Measurements from ENCODE around the gene RHOH. TPM values are rescaled to one million over a fixed set of nuclear protein-coding genes. Genes with fewer than 3 reads are reported as not detected.
"Not testable (repeated sequence)": the region's sequence is repeated elsewhere in the genome, so short reads cannot be mapped to it uniquely, and the experiment has no call there.

Gene RHOH
- total RNA-seq, result 1 to 10 TPM; 3.3 to 4.1 TPM
- 1 to 10 TPM in 1 of 2 donors, under 1 TPM in 1; 0.74 to 3.3 TPM for polyA plus RNA-seq
- long read RNA-seq, donor 1, full-length matches to known transcripts, result 5 of 6 reads
- long read RNA-seq, donor 1, partial matches to known transcripts, result 0 of 6 reads
- long read RNA-seq, donor 1, other reads (novel, unspliced or antisense), result 1 of 6 reads
- long read RNA-seq, donor 2, partial matches to known transcripts, result 0 of 2 reads
- long read RNA-seq, donor 2, other reads (novel, unspliced or antisense), result 2 of 2 reads

DNA sequence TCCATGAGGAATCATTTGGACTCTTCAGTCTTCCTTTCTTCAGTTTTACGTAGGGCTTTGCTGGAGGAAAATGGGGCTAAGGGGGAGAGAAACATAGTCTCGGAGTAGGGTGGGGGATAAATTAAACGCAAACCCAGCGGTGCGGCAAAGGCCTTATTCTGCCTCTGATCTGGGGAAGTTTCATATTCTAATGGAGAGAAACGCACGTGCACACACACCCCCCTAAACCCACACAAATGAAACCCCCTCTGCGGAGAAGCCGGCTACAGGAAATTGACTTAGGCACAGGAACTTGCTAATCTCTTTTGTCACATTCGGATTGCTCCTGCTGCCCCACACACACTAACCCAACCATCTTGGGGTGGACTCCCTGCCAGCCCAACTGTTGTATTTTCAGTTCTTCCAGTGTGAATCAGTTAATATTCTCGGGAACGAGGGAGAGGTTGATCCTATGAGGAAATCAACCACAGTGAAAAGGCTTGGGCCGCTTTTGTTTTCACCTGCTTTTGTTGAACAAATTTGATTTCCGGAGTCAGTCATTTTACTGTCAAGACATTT lies at the start of gene RHOH:
Gene RHOH, plus strand, starts transcription at position 308 of the 558 bp plus-strand sequence. CDS start 46,356 bp downstream, outside the sequence.
- intact Hi-C loops (cut with DNase I), result no loop called here
- DNase-seq, result no peak
- no peak for ATAC-seq (ENCODE audit: low FRiP score)
- H3K27ac ChIP-seq (ENCODE audit: low read depth in 1 of 2, low read length in 2 of 2), result no peak within 1 kb of the TSS
- no peaks in the 10 kb centered on the region for H3K36me3 ChIP-seq (ENCODE audit: control insufficient read depth in 1 of 2, insufficient read depth in 2 of 2, low read length in 1 of 2)
- no peaks in the 10 kb centered on the region for H3K9me3 ChIP-seq (ENCODE audit: control insufficient read depth, low read length)
- H3K4me3 ChIP-seq (ENCODE audit: low read length in 2 of 2), result no peak within 1 kb of the TSS
- no peaks in the 10 kb centered on the region for H3K27me3 ChIP-seq (ENCODE audit: control insufficient read depth in 1 of 2, insufficient read depth in 2 of 2, low read length in 1 of 2)
- H3K4me1 ChIP-seq (ENCODE audit: control insufficient read depth in 1 of 2, insufficient read depth in 2 of 2, low read length in 2 of 2), result no peaks in the 10 kb centered on the region
- 35% methylated on average over 14 of the region's 14 CpGs for WGBS, 2 donors

DNA sequence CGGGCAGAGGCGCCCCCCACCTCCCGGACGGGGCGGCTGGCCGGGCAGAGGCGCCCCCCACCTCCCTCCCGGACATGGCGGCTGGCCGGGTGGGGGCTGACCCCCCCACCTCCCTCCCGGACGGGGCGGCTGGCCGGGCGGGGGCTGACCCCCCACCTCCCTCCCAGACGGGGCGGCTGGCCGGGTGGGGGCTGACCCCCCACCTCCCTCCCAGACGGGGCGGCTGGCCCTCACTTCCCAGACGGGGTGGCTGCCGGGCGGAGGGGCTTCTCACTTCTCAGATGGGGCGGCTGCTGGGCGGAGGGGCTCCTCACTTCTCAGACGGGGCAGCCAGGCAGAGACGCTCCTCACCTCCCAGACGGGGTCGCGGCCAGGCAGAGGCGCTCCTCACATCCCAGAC lies 49.3 kb upstream of the RHOH start:
- not testable (repeated sequence) for H3K9me3 ChIP-seq (ENCODE audit: control insufficient read depth, low read length); DNase-seq; H3K36me3 ChIP-seq (ENCODE audit: control insufficient read depth in 1 of 2, insufficient read depth in 2 of 2, low read length in 1 of 2); H3K4me1 ChIP-seq (ENCODE audit: control insufficient read depth in 1 of 2, insufficient read depth in 2 of 2, low read length in 2 of 2); ATAC-seq (ENCODE audit: low FRiP score); H3K27ac ChIP-seq (ENCODE audit: low read depth in 1 of 2, low read length in 2 of 2); H3K27me3 ChIP-seq (ENCODE audit: control insufficient read depth in 1 of 2, insufficient read depth in 2 of 2, low read length in 1 of 2); H3K4me3 ChIP-seq (ENCODE audit: low read length in 2 of 2)
- intact Hi-C loops (cut with DNase I), result loop anchor here in 1 of 2 donors (10.0 kb wide), 1 partner anchor 177 kb away; no protein-coding TSS in a partner anchor
- WGBS, 2 donors, result 93 to 98% methylated on average over 15 to 31 of the region's 31 CpGs

DNA sequence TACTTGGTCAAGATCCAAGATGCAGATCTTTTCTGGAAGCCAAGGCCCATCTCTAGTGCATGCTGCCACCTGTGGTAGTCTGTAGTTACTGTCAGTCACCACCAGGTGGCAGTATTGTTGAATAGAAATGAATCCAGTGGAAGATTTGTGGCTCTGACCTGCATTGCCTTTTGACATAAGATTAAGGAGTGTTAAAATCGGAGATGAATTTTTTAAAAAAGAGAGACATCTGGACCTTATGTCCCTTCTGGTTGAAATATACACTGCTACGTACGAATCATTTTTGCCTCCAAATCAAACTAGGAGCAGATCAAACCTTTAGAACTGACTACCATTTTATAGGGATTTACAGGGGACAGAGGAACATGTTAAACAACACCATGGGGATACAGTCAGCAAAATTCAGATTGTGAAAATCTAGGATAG lies 46.9 kb upstream of the RHOH start:
- intact Hi-C loops (cut with DNase I), result loop anchor here (5.0 to 10.0 kb wide), 3 partner anchors 155 to 175 kb away; no protein-coding TSS in a partner anchor
- 95 to 98% methylated on average over 3 of the region's 3 CpGs for WGBS, 2 donors
- no peak overlapping the region for H3K4me3 ChIP-seq (ENCODE audit: low read length in 2 of 2)

DNA sequence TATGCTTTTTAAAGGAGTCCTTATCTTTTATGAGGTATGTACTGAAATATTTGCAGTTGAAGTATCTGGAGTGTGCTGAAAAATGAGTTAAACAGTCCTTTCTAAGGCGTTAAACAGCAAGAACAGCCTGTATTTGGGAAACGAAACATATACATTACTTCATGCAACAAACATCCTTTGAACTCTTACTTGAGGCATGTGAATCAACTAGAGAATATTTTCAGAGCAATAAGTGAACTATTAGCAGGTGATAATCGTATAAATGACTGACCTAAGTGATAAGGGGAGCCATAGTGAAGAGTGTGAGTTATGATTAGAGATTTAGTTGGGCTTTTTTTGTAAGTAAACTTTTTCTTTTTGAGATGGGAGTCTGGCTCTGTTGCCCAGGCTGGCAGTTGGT lies 45.9 kb upstream of the RHOH start:
- ATAC-seq (ENCODE audit: low FRiP score), result no peak
- no peaks in the 10 kb centered on the region for H3K9me3 ChIP-seq (ENCODE audit: control insufficient read depth, low read length)
- no peaks in the 10 kb centered on the region for H3K4me1 ChIP-seq (ENCODE audit: control insufficient read depth in 1 of 2, insufficient read depth in 2 of 2, low read length in 2 of 2)
- intact Hi-C loops (cut with DNase I), result loop anchor here (5.0 to 10.0 kb wide), 2 partner anchors 154 to 156 kb away; no protein-coding TSS in a partner anchor
- H3K36me3 ChIP-seq (ENCODE audit: control insufficient read depth in 1 of 2, insufficient read depth in 2 of 2, low read length in 1 of 2), result no peaks in the 10 kb centered on the region
- no peak overlapping the region for H3K4me3 ChIP-seq (ENCODE audit: low read length in 2 of 2)
- DNase-seq, result no peak
- no peaks in the 10 kb centered on the region for H3K27me3 ChIP-seq (ENCODE audit: control insufficient read depth in 1 of 2, insufficient read depth in 2 of 2, low read length in 1 of 2)
- 41 to 56% methylated on average over 3 of the region's 3 CpGs for WGBS, 2 donors
- no peak overlapping the region for H3K27ac ChIP-seq (ENCODE audit: low read depth in 1 of 2, low read length in 2 of 2)

More for the DNA sequence above, 46.9 kb upstream of the RHOH start:
- H3K27ac ChIP-seq (ENCODE audit: low read depth in 1 of 2, low read length in 2 of 2), result no peak overlapping the region
- no peaks in the 10 kb centered on the region for H3K36me3 ChIP-seq (ENCODE audit: control insufficient read depth in 1 of 2, insufficient read depth in 2 of 2, low read length in 1 of 2)
- H3K27me3 ChIP-seq (ENCODE audit: control insufficient read depth in 1 of 2, insufficient read depth in 2 of 2, low read length in 1 of 2), result no peaks in the 10 kb centered on the region
- no peak for ATAC-seq (ENCODE audit: low FRiP score)
- DNase-seq, result no peak
- H3K4me1 ChIP-seq (ENCODE audit: control insufficient read depth in 1 of 2, insufficient read depth in 2 of 2, low read length in 2 of 2), result no peaks in the 10 kb centered on the region
- no peaks in the 10 kb centered on the region for H3K9me3 ChIP-seq (ENCODE audit: control insufficient read depth, low read length)

- Histone ChIP-seq H3K27me3 (ENCODE audit: control insufficient read depth in 1 of 2, insufficient read depth in 2 of 2, low read length in 1 of 2) (no peaks in the 10 kb centered on the region), H3K9me3 (ENCODE audit: control insufficient read depth, low read length) (no peaks in the 10 kb centered on the region), H3K27ac (ENCODE audit: low read depth in 1 of 2, low read length in 2 of 2) (no peak overlapping the region), H3K4me3 (ENCODE audit: low read length in 2 of 2) (no peak overlapping the region), H3K4me1 (ENCODE audit: control insufficient read depth in 1 of 2, insufficient read depth in 2 of 2, low read length in 2 of 2) (no peaks in the 10 kb centered on the region), H3K36me3 (ENCODE audit: control insufficient read depth in 1 of 2, insufficient read depth in 2 of 2, low read length in 1 of 2) (no peaks in the 10 kb centered on the region)
- intact Hi-C loops (cut with DNase I), result loop anchor here (5.0 to 10.0 kb wide), 2 partner anchors 152 to 155 kb away; no protein-coding TSS in a partner anchor
- DNase-seq (no peak), ATAC-seq (ENCODE audit: low FRiP score) (no peak)
- WGBS, 2 donors, result 87 to 90% methylated on average over 4 of the region's 4 CpGs
These were observed 44.2 kb upstream of the RHOH start for GRCh38 chr4:40152637-40153036.

- ATAC-seq (ENCODE audit: low FRiP score), result no peak
- Histone ChIP-seq H3K4me1 (ENCODE audit: control insufficient read depth in 1 of 2, insufficient read depth in 2 of 2, low read length in 2 of 2) (no peaks in the 10 kb centered on the region), H3K4me3 (ENCODE audit: low read length in 2 of 2) (no peak overlapping the region), H3K9me3 (ENCODE audit: control insufficient read depth, low read length) (no peaks in the 10 kb centered on the region), H3K27ac (ENCODE audit: low read depth in 1 of 2, low read length in 2 of 2) (no peak overlapping the region), H3K36me3 (ENCODE audit: control insufficient read depth in 1 of 2, insufficient read depth in 2 of 2, low read length in 1 of 2) (peaks cover 0 to 2% of the 10 kb centered on the region in 2 donors), H3K27me3 (ENCODE audit: control insufficient read depth in 1 of 2, insufficient read depth in 2 of 2, low read length in 1 of 2) (no peaks in the 10 kb centered on the region)
- WGBS, 2 donors, result 88 to 91% methylated on average over 4 of the region's 4 CpGs
- no peak for DNase-seq
- intact Hi-C loops (cut with DNase I), result loop anchor here in 1 of 2 donors (10.0 kb wide), 1 partner anchor 147 kb away; no protein-coding TSS in a partner anchor
These were observed 39.4 kb upstream of the RHOH start for GRCh38 chr4:40157436-40157835.

DNA sequence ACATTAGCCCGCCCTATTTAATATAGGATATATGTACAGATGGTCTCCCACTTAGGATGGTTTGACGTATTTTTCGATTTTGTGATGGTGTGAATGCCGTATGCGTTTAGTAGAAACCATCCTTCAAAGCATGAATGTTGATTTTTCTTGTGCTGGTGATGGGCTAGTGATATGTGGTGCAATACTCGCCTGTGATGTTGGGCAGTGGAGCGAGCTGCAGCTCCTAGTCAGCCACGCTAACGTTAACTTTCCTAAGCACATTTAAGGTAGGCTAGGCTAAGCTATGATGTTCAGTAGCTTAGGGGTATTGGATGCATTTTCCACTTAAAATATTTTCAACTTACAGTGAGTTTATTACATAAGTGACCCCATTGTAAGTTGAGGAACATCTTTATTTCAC lies 36.6 kb upstream of the RHOH start:
- ATAC-seq (ENCODE audit: low FRiP score) (no peak), DNase-seq (no peak)
- peaks cover 0 to 2% of the 10 kb centered on the region in 2 donors for H3K36me3 ChIP-seq (ENCODE audit: control insufficient read depth in 1 of 2, insufficient read depth in 2 of 2, low read length in 1 of 2)
- H3K4me3 ChIP-seq (ENCODE audit: low read length in 2 of 2), result no peak overlapping the region
- WGBS, 2 donors, result 91 to 93% methylated on average over 9 of the region's 9 CpGs
- intact Hi-C loops (cut with DNase I), result no loop called here
- no peaks in the 10 kb centered on the region for H3K4me1 ChIP-seq (ENCODE audit: control insufficient read depth in 1 of 2, insufficient read depth in 2 of 2, low read length in 2 of 2)
- no peaks in the 10 kb centered on the region for H3K9me3 ChIP-seq (ENCODE audit: control insufficient read depth, low read length)
- no peak overlapping the region for H3K27ac ChIP-seq (ENCODE audit: low read depth in 1 of 2, low read length in 2 of 2)
- no peaks in the 10 kb centered on the region for H3K27me3 ChIP-seq (ENCODE audit: control insufficient read depth in 1 of 2, insufficient read depth in 2 of 2, low read length in 1 of 2)

GRCh38 chr4:40164459-40164858 lies 32.4 kb upstream of the RHOH start:
- intact Hi-C loops (cut with DNase I), result no loop called here
- ATAC-seq (ENCODE audit: low FRiP score), result no peak
- H3K27me3 ChIP-seq (ENCODE audit: control insufficient read depth in 1 of 2, insufficient read depth in 2 of 2, low read length in 1 of 2), result no peaks in the 10 kb centered on the region
- H3K27ac ChIP-seq (ENCODE audit: low read depth in 1 of 2, low read length in 2 of 2), result no peak overlapping the region
- no peaks in the 10 kb centered on the region for H3K4me1 ChIP-seq (ENCODE audit: control insufficient read depth in 1 of 2, insufficient read depth in 2 of 2, low read length in 2 of 2)
- no peak overlapping the region for H3K4me3 ChIP-seq (ENCODE audit: low read length in 2 of 2)
- WGBS, 2 donors, result 37 to 61% methylated on average over 3 of the region's 3 CpGs
- DNase-seq, result no peak
- no peaks in the 10 kb centered on the region for H3K9me3 ChIP-seq (ENCODE audit: control insufficient read depth, low read length)
- H3K36me3 ChIP-seq (ENCODE audit: control insufficient read depth in 1 of 2, insufficient read depth in 2 of 2, low read length in 1 of 2), result peaks cover 0 to 2% of the 10 kb centered on the region in 2 donors

DNA sequence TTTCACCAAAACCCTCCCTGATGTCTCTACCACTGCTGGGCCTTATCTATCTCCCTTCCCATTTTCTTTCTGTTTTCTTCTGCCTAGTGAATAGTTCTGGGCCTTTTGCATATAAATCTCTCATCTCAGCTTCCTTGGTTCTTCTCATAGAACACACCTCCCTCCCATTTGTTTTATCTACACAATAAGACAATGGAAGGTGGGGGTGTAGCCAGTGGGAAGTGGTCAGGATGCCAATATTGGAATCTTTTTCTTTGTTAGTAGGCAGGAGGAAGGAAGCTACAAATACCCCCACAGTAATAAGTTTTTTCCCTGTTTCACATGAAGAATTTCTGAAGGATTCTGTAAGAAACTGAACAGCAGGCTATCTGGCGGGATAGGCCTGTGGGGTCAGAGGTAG lies 30.9 kb upstream of the RHOH start:
- intact Hi-C loops (cut with DNase I), result no loop called here
- ATAC-seq (ENCODE audit: low FRiP score) (no peak), DNase-seq (no peak)
- H3K27ac ChIP-seq (ENCODE audit: low read depth in 1 of 2, low read length in 2 of 2), result no peak overlapping the region
- peaks cover 0 to 2% of the 10 kb centered on the region in 2 donors for H3K36me3 ChIP-seq (ENCODE audit: control insufficient read depth in 1 of 2, insufficient read depth in 2 of 2, low read length in 1 of 2)
- H3K9me3 ChIP-seq (ENCODE audit: control insufficient read depth, low read length), result no peaks in the 10 kb centered on the region
- H3K4me1 ChIP-seq (ENCODE audit: control insufficient read depth in 1 of 2, insufficient read depth in 2 of 2, low read length in 2 of 2), result no peaks in the 10 kb centered on the region
- no peak overlapping the region for H3K4me3 ChIP-seq (ENCODE audit: low read length in 2 of 2)
- WGBS, 2 donors, result 96% methylated on average over 1 of the region's 1 CpG
- H3K27me3 ChIP-seq (ENCODE audit: control insufficient read depth in 1 of 2, insufficient read depth in 2 of 2, low read length in 1 of 2), result no peaks in the 10 kb centered on the region
